ENCODE measurements around the gene ORC1. TPM values are rescaled to one million over a fixed set of nuclear protein-coding genes. Genes with fewer than 3 reads are reported as not detected.

ORC1 gene
- total RNA-seq, 1 donor from 2014 or later: 0.11 TPM

DNA sequence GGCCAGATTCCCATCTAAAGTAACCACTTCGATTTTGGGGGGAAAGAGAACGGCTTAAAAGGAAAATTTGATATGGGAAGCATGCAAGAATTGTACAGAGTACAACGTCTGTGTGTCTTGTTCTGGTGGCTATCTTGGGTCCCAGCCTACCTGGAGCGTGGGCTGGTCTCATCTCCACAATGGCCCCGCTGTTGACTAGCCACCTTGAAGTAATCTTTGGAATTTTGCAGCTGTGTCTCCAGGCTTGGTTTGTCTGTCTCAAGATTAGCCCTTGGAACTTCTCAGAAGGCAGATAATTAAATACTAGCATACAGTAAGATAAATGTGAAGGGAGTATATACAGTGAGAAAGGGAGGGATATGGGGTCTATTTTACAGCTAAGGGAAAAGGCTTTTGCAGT, 37.0 kb downstream of the ORC1 start:
- no peaks in the 10 kb centered on the region for H3K9me3 ChIP-seq (replicated peaks)
- DNase-seq: no peak
- no peak overlapping the region for H3K4me3 ChIP-seq
- intact Hi-C loops (cut with micrococcal nuclease): no loop called here
- TF ChIP-seq CTCF (IDR thresholded peaks at IDR 0.05; ENCODE audit: borderline replicate concordance): no peak
- H3K27ac ChIP-seq (replicated peaks): no peak overlapping the region
- H3K36me3 ChIP-seq: peaks cover 8% of the 10 kb centered on the region
- H3K4me1 ChIP-seq: peaks cover 26% of the 10 kb centered on the region
- H3K27me3 ChIP-seq (ENCODE audit: low read depth): no peaks in the 10 kb centered on the region

- no peak for DNase-seq
- H3K4me1 ChIP-seq: peaks cover 26% of the 10 kb centered on the region
- no peak for TF ChIP-seq CTCF (IDR thresholded peaks at IDR 0.05; ENCODE audit: borderline replicate concordance)
- H3K36me3 ChIP-seq: peaks cover 16% of the 10 kb centered on the region
- H3K27me3 ChIP-seq (ENCODE audit: low read depth): no peaks in the 10 kb centered on the region
- intact Hi-C loops (cut with micrococcal nuclease): no loop called here
- H3K27ac ChIP-seq (replicated peaks): peak overlapping the region; percentile 94
- no peaks in the 10 kb centered on the region for H3K9me3 ChIP-seq (replicated peaks)
- H3K4me3 ChIP-seq: peak overlapping the region; percentile 99
These were observed 37.8 kb downstream of the ORC1 start for GRCh38 chr1:52366517-52366827.

GRCh38 chr1:52365746-52366516, 38.3 kb downstream of the ORC1 start, which contains the start of gene CC2D1B:
Gene CC2D1B, minus strand, starts transcription at chr1:52366205. Its CDS starts 1,585 bp downstream, at chr1:52364620.
- Histone ChIP-seq H3K27me3 (ENCODE audit: low read depth) (no peaks in the 10 kb centered on the region), H3K36me3 (peaks cover 21% of the 10 kb centered on the region), H3K4me1 (peaks cover 26% of the 10 kb centered on the region), H3K4me3 (peak within 1 kb of the TSS; percentile 99), H3K27ac (replicated peaks) (peak within 1 kb of the TSS; percentile 94), H3K9me3 (replicated peaks) (no peaks in the 10 kb centered on the region)
- peak; percentile 47 for TF ChIP-seq CTCF (IDR thresholded peaks at IDR 0.05; ENCODE audit: borderline replicate concordance)
- intact Hi-C loops (cut with micrococcal nuclease): no loop called here
- DNase-seq: peak; percentile 98

DNA sequence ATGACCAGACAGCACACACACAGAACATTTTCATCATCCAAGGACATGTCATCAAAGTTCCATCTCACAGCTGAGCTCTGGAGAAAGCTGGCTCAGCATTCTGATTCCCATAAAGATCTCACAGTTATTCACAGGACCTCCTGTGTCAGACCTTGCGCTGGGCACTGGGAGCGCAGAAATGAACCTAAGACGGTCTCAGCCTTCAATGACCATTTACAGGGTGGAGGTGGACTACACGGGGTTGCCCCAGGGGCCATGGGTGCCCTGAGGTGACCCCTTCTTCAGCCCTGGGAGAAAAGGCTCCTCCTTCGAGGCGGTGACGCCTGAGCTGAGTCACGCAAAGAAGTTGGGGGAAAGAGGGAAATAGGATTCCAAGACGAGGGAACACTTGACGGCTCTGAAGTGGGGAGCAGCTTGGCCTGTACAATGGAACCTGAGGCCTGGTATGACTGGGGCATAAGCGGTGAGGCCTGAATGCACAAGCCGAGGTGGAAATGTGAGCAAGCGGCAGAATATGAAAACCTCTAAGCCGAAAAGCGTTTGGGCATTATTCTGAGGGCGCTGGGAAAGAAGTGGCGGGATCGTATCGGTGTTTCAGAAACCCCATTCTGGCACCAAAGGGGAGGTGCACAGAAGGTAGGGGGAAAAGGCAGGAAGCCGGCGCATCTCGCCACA, 39.0 kb downstream of the ORC1 start:
- Histone ChIP-seq H3K9me3 (replicated peaks) (no peaks in the 10 kb centered on the region), H3K27ac (replicated peaks) (peak overlapping the region; percentile 94), H3K27me3 (ENCODE audit: low read depth) (no peaks in the 10 kb centered on the region), H3K36me3 (peaks cover 28% of the 10 kb centered on the region), H3K4me3 (peak overlapping the region; percentile 99), H3K4me1 (peaks cover 26% of the 10 kb centered on the region)
- intact Hi-C loops (cut with micrococcal nuclease): no loop called here
- DNase-seq: peak; percentile 52
- no peak for TF ChIP-seq CTCF (IDR thresholded peaks at IDR 0.05; ENCODE audit: borderline replicate concordance)

- H3K36me3 ChIP-seq: peaks cover 37% of the 10 kb centered on the region
- no peak for TF ChIP-seq CTCF (IDR thresholded peaks at IDR 0.05; ENCODE audit: borderline replicate concordance)
- peak overlapping the region; percentile 99 for H3K4me3 ChIP-seq
- peak overlapping the region; percentile 94 for H3K27ac ChIP-seq (replicated peaks)
- intact Hi-C loops (cut with micrococcal nuclease): no loop called here
- DNase-seq: no peak
- H3K9me3 ChIP-seq (replicated peaks): no peaks in the 10 kb centered on the region
- peaks cover 26% of the 10 kb centered on the region for H3K4me1 ChIP-seq
- no peaks in the 10 kb centered on the region for H3K27me3 ChIP-seq (ENCODE audit: low read depth)
These were observed 39.9 kb downstream of the ORC1 start for GRCh38 chr1:52364235-52364839.

All from left ventricle myocardium inferior (tissue), 1 donor.